Activated B cell treated with CpG ODN at 0.5 μM for 24 hours (primary cell): Measurements from ENCODE around the gene TAP2. TPM values are rescaled to one million over a fixed set of nuclear protein-coding genes. Genes with fewer than 3 reads are reported as not detected.

Source experiments
- ATAC-seq: fragments of 200-7000 bp; cut with Tn5 transposase; one replicate; pipeline ENCODE4 v1.10.0; 2021; ENCODE audit warnings: low read depth, mild to moderate bottlenecking, moderate library complexity
- CTCF ChIA-PET: fragments of 350-600 bp; sonication (Branson Sonifier 250); formaldehyde crosslinking; loops from one replicate; lab custom pipeline; 2021; ENCODE audit warnings: antibody characterized with exemption; lab: Charles Lee
- POLR2A ChIA-PET: fragments of 350-600 bp; sonication (Branson Sonifier 250); formaldehyde crosslinking; loops from one replicate; lab custom pipeline; 2021; ENCODE audit warnings: antibody characterized with exemption; lab: Charles Lee
- DNase-seq: peaks from one replicate; pipeline ENCODE4 v3.0.0; 2022
- H3K27ac Mint-ChIP-seq: one replicate; pipeline ENCODE4 v1.8.0; 2020; ENCODE audit warnings: mixed read lengths
- H3K27me3 Mint-ChIP-seq: one replicate; pipeline ENCODE4 v1.8.0; 2021; ENCODE audit warnings: mixed read lengths
- H3K36me3 Mint-ChIP-seq: one replicate; pipeline ENCODE4 v1.8.0; 2021; ENCODE audit warnings: low read depth, mixed read lengths
- H3K4me1 Mint-ChIP-seq: one replicate; pipeline ENCODE4 v1.8.0; 2021; ENCODE audit warnings: mixed read lengths
- H3K4me3 Mint-ChIP-seq: one replicate; pipeline ENCODE4 v1.8.0; 2020; ENCODE audit warnings: mild to moderate bottlenecking, mixed read lengths
- H3K9me3 Mint-ChIP-seq: one replicate; pipeline ENCODE4 v1.8.0; 2020; ENCODE audit warnings: mixed read lengths
- CTCF ChIP-seq: fragments of 200-600 bp; IDR thresholded peaks from one replicate; pipeline ENCODE4 v1.8.0; 2022; ENCODE audit warnings: antibody characterized with exemption, mild to moderate bottlenecking
- intact Hi-C: fragments of 100-400 bp; cut with micrococcal nuclease; formaldehyde crosslinking; loops from one replicate; pipeline ENCODE4 v1.15.1; 2024
- total RNA-seq: library from RNA; stranded (reverse); gene quantifications from 2 replicates; pipeline ENCODE4 v1.2.3, GENCODE V29; 2022

The TAP2 gene
- total RNA-seq, 1 donor from 2014 or later: 172 TPM

GRCh38 chr6:32862725-32863124, 24.2 kb upstream of the TAP2 start:
- ChIA-PET POLR2A (interaction anchor here (0.6 to 12.3 kb wide), 3 partner anchors 8 to 20 kb away, joined by 5 to 904 read pairs (median 36); partner anchors contain the start of genes PSMB8, PSMB9, TAP1 and TAP2), CTCF (interaction anchor here (2.1 kb wide), 1 partner anchor 24 kb away, joined by 14 read pairs; the partner anchor contains the start of gene TAP2)
- no peak for TF ChIP-seq CTCF
- no peak overlapping the region for H3K27ac Mint-ChIP-seq
- peaks cover 48% of the 10 kb centered on the region for H3K36me3 Mint-ChIP-seq
- intact Hi-C loops: loop anchor here (10.0 kb wide), 1 partner anchor 618 kb away; no protein-coding TSS in a partner anchor
- no peaks in the 10 kb centered on the region for H3K27me3 Mint-ChIP-seq
- ATAC-seq (no peak), DNase-seq (no peak)
- peaks cover 62% of the 10 kb centered on the region for H3K4me1 Mint-ChIP-seq
- no peaks in the 10 kb centered on the region for H3K9me3 Mint-ChIP-seq
- no peak overlapping the region for H3K4me3 Mint-ChIP-seq

GRCh38 chr6:32860674-32861073, 22.1 kb upstream of the TAP2 start:
- Mint-ChIP-seq H3K27me3 (no peaks in the 10 kb centered on the region), H3K27ac (peak overlapping the region; percentile 33), H3K9me3 (no peaks in the 10 kb centered on the region), H3K4me3 (no peak overlapping the region), H3K36me3 (peaks cover 66% of the 10 kb centered on the region), H3K4me1 (peaks cover 57% of the 10 kb centered on the region)
- DNase-seq (no peak), ATAC-seq (no peak)
- intact Hi-C loops: loop anchor here (10.0 kb wide), 1 partner anchor 616 kb away; no protein-coding TSS in a partner anchor
- POLR2A ChIA-PET: interaction anchor here (1.6 to 12.3 kb wide), 3 partner anchors 11 to 111 kb away, joined by 3 to 904 read pairs (median 3); partner anchors contain the start of genes PSMB8 and TAP2
- no peak for TF ChIP-seq CTCF
- CTCF ChIA-PET: no interaction called here

- Mint-ChIP-seq H3K27ac (peak overlapping the region; percentile 75), H3K27me3 (no peaks in the 10 kb centered on the region), H3K36me3 (peaks cover 81% of the 10 kb centered on the region), H3K9me3 (no peaks in the 10 kb centered on the region), H3K4me1 (peaks cover 62% of the 10 kb centered on the region), H3K4me3 (no peak overlapping the region)
- CTCF ChIA-PET: interaction anchor here (2.1 to 5.6 kb wide), 3 partner anchors 10 to 18 kb away, joined by 13 to 81 read pairs (median 23); partner anchors contain the start of gene TAP2
- POLR2A ChIA-PET: interaction anchor here (1.1 to 12.3 kb wide), 3 partner anchors 10 to 22 kb away, joined by 3 to 904 read pairs (median 13); partner anchors contain the start of genes PSMB8 and TAP2
- no peak for DNase-seq
- TF ChIP-seq CTCF: no peak
- intact Hi-C loops: no loop called here
- no peak for ATAC-seq
Observed at GRCh38 chr6:32858194-32858593, 19.7 kb upstream of the TAP2 start.

- H3K4me3 Mint-ChIP-seq: no peak overlapping the region
Observed at GRCh38 chr6:32857156-32857891, 18.8 kb upstream of the TAP2 start.

More at GRCh38 chr6:32857156-32857891, 18.8 kb upstream of the TAP2 start:
- no peak for TF ChIP-seq CTCF
- Mint-ChIP-seq H3K27ac (peak overlapping the region; percentile 14), H3K4me1 (peaks cover 64% of the 10 kb centered on the region), H3K9me3 (no peaks in the 10 kb centered on the region), H3K36me3 (peaks cover 87% of the 10 kb centered on the region), H3K27me3 (no peaks in the 10 kb centered on the region)
- DNase-seq: no peak
- ChIA-PET POLR2A (interaction anchor here (0.7 to 12.3 kb wide), 6 partner anchors 11 to 438 kb away, joined by 3 to 904 read pairs (median 6); partner anchors contain the start of genes PSMB8 and TAP2), CTCF (interaction anchor here (3.3 to 5.6 kb wide), 2 partner anchors 12 to 17 kb away, joined by 23 to 81 read pairs; partner anchors contain the start of gene TAP2)
- no peak for ATAC-seq
- intact Hi-C loops: no loop called here
